Measurements from ENCODE around the gene ACOX3.
A peak's percentile ranks its signal among the peaks of the same experiment; 100 is the strongest.

DNA sequence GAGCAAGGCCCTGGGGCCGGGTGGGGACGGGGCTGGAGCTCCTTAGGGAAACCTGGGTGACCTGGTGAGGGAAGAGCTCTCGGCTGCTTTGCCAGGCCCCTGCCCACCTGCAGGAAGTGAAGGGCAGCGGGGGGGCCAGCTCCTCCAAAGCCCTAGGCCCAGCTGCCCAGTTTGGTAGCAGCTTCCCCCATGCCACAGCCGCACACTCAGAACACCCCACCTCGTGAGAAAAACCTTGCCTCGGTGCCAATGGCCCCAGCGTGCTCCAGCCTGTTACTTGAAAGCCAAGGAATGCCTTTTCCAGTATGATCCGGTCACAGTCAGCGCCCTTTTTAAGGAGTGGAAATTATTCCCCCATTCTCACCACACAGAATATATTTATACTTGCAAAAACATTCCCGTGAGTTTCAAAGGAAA lies 38.3 kb downstream of the ACOX3 start:
- TF ChIP-seq POLR2AphosphoS5 (IDR thresholded peaks at IDR 0.05), result peak in 1 of 3 donors; percentile 38
- TF ChIP-seq, protein P1, sequence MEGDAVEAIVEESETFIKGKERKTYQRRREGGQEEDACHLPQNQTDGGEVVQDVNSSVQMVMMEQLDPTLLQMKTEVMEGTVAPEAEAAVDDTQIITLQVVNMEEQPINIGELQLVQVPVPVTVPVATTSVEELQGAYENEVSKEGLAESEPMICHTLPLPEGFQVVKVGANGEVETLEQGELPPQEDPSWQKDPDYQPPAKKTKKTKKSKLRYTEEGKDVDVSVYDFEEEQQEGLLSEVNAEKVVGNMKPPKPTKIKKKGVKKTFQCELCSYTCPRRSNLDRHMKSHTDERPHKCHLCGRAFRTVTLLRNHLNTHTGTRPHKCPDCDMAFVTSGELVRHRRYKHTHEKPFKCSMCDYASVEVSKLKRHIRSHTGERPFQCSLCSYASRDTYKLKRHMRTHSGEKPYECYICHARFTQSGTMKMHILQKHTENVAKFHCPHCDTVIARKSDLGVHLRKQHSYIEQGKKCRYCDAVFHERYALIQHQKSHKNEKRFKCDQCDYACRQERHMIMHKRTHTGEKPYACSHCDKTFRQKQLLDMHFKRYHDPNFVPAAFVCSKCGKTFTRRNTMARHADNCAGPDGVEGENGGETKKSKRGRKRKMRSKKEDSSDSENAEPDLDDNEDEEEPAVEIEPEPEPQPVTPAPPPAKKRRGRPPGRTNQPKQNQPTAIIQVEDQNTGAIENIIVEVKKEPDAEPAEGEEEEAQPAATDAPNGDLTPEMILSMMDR (IDR thresholded peaks at IDR 0.05), result no peak

Data from stomach (tissue), 4 donors.